ENCODE data around the gene DNASE1L3.

Gene DNASE1L3

DNA sequence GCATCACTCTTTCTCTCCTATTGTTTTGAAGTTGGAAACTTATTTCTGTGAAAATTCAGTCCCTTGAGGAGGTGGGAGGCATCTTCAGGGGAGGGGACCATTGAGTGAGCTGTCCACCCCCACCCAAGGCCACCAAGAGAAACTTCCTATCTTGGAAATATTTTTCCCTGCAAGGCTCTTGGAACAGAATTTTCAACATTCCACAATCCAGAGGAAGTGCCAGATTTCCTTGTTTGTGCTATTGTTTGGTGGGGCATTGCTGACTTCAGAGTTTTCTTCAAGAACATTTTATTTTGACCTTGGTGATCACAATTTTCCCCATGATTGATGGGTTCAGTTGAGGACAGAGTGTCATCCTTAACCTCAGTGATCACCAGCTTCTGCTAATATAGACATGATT, 12.0 kb downstream of the DNASE1L3 start:
- no peak for DNase-seq

DNA sequence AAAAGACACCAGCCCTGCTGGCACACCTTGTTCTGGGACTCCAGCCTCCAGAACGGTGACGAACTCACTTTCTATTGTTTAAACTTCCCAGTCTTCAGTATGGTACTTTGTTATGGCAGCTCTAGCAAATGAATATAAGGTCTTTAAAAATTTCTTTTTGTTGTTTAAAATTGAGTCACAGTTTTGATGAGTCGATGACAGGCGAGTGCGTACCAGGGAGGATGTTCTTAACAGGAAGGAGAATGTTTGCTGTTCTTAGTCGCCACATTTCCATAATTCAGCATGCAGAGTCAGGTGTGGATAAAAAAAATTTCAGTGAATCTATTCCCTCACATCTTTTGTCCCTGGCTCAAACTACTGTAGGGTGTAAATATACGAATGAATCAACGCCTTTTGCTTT, 12.4 kb downstream of the DNASE1L3 start:
- DNase-seq, result peak; percentile 5

GRCh38 chr3:58197588-58197987, 13.2 kb downstream of the DNASE1L3 start:
- DNase-seq, result no peak

DNA sequence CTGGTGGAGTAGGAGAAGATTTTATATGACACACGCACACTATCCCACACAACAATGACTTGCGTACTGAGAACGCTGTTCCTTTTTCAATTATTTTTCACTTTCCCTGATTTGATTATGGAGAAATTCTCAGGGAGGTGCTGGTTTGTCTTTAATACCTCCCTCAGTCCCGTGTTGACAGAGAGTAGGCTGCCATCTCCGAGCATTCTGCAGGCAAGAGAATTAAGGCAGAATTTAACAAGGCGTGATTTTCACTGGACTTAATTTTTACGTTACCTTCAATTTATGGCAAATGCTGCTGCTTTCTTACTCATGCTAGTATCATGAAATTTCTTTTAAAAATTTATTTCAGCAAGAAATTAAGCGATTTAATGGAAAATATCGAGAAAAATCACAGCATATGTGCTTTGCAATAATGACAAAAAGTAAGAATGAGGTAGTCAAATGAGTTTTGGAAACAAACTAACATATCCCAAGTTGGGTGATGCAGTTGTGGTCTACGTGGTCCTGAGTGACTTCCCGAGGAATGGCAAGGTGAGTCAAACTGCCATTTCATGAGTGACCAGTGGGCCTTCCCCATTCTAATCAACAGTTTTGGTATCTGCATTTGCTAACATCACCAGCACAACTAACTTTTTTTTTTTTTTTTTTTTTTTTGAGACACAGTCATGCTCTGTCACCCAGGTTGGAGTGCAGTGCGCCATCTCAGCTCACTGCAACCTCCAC, 16.9 kb downstream of the DNASE1L3 start:
- DNase-seq, result no peak

DNA sequence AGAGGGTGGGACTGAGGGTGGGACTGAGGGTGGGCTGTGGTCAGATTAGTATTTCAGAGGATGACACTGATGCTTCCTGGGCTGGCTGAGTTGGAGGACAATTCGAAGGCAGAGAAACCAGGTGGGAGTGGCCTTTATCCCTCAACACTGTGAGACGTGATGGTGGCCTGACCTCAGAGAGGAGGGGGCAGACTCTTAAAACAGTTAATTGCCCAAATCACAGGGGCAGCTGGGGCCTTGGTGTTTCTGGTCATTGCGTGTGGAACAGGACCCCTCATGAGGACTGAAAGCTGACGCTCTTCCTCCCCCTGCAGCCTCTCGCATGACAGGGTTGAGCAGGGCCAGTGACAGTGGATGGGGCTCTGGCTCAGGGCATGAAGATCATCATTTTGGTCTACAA, 18.7 kb downstream of the DNASE1L3 start:
- DNase-seq, result no peak

GRCh38 chr3:58191361-58191991, 19.3 kb downstream of the DNASE1L3 start:
- no peak for DNase-seq

DNA sequence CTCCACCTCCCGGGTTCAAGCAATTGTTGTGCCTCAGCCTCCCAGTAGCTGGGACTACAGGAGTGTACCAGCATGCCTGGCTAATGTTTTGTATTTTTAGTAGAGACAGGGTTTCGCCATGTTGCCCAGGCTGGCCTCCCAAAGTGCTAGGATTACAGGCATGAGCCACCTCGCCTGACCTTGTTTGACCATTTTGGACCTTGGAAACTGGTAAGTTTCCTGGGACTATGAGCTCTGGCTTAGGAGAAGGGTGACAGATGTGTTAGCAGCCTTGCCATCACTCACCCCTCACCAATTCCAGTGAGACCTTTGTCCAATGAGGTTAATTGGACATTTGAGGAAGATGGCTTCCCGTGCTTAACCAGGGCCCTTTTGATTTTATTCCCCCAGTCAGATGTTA, 19.9 kb downstream of the DNASE1L3 start:
- no peak for DNase-seq

- no peak for DNase-seq
These were observed 20.5 kb downstream of the DNASE1L3 start for GRCh38 chr3:58190291-58190690.

GRCh38 chr3:58189691-58190090, 21.1 kb downstream of the DNASE1L3 start:
- no peak for DNase-seq

GRCh38 chr3:58188921-58189451, 21.8 kb downstream of the DNASE1L3 start:
- DNase-seq, result peak; percentile 14

DNA sequence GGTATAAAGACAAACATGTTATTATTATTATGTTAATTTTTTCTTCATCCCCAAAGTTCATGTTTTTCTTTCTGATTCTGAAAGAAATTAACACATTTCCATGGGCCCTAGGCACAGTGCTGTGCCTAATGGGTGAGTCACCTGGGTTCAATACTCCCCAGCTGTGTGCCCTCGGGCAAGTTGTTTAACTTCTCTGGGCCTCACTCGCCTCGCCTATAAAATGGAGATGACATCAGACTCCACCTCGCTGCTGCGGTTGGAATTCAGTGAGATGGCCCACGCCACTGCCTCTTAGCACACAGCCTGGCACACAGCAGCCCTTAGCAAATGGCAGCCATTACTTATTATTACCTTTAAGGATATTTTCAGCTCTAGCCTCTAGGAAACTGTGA, 22.6 kb downstream of the DNASE1L3 start:
- DNase-seq, result no peak

- no peak for DNase-seq
These were observed 25.8 kb downstream of the DNASE1L3 start for GRCh38 chr3:58184982-58185360.

- DNase-seq, result no peak
These were observed 26.3 kb downstream of the DNASE1L3 start for GRCh38 chr3:58184309-58184981.

DNA sequence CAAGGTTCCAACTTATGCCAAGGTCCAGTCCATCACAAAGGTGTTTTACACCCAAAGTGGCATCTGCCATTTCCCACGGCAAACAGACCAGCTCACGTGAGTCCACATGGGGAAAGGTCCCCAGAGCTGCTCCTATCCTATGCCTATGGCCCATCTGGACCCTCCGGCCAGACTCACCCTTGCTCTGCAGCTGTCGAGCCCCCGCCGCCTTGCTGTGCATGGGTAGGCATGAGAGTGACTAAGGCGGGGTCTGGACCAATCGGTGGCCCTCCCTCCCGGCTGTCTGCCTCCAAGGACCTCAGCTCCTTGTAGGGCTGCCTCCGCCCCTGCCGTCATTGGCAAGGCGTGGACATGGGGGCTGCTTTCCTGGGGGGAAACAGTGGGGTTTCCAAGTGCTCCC, 26.9 kb downstream of the DNASE1L3 start:
- DNase-seq, result no peak

- DNase-seq, result no peak
These were observed 27.6 kb downstream of the DNASE1L3 start for GRCh38 chr3:58183221-58183620.

- DNase-seq, result no peak
These were observed 29.7 kb downstream of the DNASE1L3 start for GRCh38 chr3:58180940-58181587.

GRCh38 chr3:58180099-58180880, 30.5 kb downstream of the DNASE1L3 start:
- no peak for DNase-seq

DNA sequence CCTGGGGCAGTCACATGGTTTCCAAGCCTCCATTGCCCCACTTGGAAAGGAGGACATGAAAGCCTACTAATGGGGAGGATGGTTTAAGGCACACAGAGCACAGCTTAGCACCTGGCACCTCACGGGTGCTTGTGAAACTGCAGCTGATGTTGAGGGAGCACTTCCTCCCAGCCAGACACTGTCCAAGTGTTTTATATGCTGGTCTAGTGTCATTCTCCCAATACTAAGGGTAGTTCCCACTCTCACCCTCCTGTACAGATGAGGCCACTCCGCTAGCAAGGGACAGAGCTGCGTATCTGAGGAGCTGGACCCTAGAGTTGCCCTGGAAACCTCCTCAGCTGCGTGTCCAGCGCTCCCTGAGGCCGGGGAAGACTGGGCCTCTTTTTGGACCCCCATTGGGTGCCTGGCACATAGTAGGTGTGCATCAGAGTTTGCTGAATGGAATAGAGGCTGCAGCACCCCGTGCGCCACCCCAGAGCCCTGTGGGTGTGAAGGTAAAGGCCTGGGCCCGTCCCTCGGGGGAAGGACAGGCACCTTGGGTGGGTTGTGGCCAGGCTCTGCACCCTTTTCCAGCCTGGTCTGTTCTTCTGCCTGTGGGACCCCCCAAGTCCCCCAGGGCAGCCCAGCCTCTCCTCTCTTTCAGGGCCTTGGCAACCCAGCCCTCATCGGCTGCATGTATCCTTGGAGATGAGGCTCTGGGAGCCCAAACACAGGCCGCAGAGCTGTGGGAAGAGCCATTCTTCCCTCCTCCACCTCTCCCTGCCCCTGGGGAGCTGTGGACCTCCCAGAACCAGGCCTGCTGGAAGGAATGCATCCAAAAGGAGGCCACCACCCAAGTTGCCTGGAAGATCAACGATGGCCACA, 31.3 kb downstream of the DNASE1L3 start:
- DNase-seq, result no peak

- DNase-seq, result no peak
These were observed 32.1 kb downstream of the DNASE1L3 start for GRCh38 chr3:58178528-58179234.

GRCh38 chr3:58177747-58178527, 32.8 kb downstream of the DNASE1L3 start:
- DNase-seq, result peak; percentile 85

All from inflammatory macrophage treated with lipopolysaccharide for 4 hours (primary cell).